ENCODE data around the gene KREMEN1.

KREMEN1 gene

GRCh38 chr22:29165321-29166060, 92.7 kb downstream of the KREMEN1 start:
- Histone ChIP-seq H3K9ac (ENCODE audit: low read depth, low read length) (no peak overlapping the region), H3K4me3 (ENCODE audit: low read depth in 1 of 2, low read length in 2 of 2) (no peak overlapping the region), H3K4me2 (ENCODE audit: insufficient read depth, low read length) (no peak overlapping the region), H3K36me3 (ENCODE audit: insufficient read depth, low read length) (no peaks in the 10 kb centered on the region), H3K27ac (ENCODE audit: low read length) (peak overlapping the region; percentile 83), H4K20me1 (ENCODE audit: insufficient read depth, low read length) (no peaks in the 10 kb centered on the region), H3K9me3 (ENCODE audit: insufficient read depth, low read length, severe bottlenecking) (no peaks in the 10 kb centered on the region), H3K27me3 (ENCODE audit: insufficient read depth, low read length, poor library complexity) (no peaks in the 10 kb centered on the region), H2AFZ (ENCODE audit: low read depth, low read length) (no peak overlapping the region), H3K4me1 (ENCODE audit: insufficient read depth, low read length) (peaks cover 36% of the 10 kb centered on the region), H3K79me2 (ENCODE audit: insufficient read depth, low read length) (no peaks in the 10 kb centered on the region)
- DNase-seq = no peak
- ATAC-seq (ENCODE audit: insufficient read depth, low read depth) = no peak
- TF ChIP-seq CTCF (IDR thresholded peaks at IDR 0.05; ENCODE audit: borderline replicate concordance, extremely low read depth, low read length, poor library complexity, severe bottlenecking) (no peak), EZH2 (IDR thresholded peaks at IDR 0.05; ENCODE audit: borderline replicate concordance, low read depth, low read length, severe bottlenecking) (no peak)

- H3K9me3 ChIP-seq (ENCODE audit: insufficient read depth, low read length, severe bottlenecking) = no peaks in the 10 kb centered on the region
- H3K9ac ChIP-seq (ENCODE audit: low read depth, low read length) = no peak overlapping the region
- no peaks in the 10 kb centered on the region for H4K20me1 ChIP-seq (ENCODE audit: insufficient read depth, low read length)
- TF ChIP-seq EZH2 (IDR thresholded peaks at IDR 0.05; ENCODE audit: borderline replicate concordance, low read depth, low read length, severe bottlenecking) (no peak), CTCF (IDR thresholded peaks at IDR 0.05; ENCODE audit: borderline replicate concordance, extremely low read depth, low read length, poor library complexity, severe bottlenecking) (no peak)
- peaks cover 36% of the 10 kb centered on the region for H3K4me1 ChIP-seq (ENCODE audit: insufficient read depth, low read length)
- DNase-seq (no peak), ATAC-seq (ENCODE audit: insufficient read depth, low read depth) (no peak)
- H3K4me2 ChIP-seq (ENCODE audit: insufficient read depth, low read length) = no peak overlapping the region
- no peak overlapping the region for H3K4me3 ChIP-seq (ENCODE audit: low read depth in 1 of 2, low read length in 2 of 2)
- peak overlapping the region; percentile 83 for H3K27ac ChIP-seq (ENCODE audit: low read length)
- no peaks in the 10 kb centered on the region for H3K36me3 ChIP-seq (ENCODE audit: insufficient read depth, low read length)
- H2AFZ ChIP-seq (ENCODE audit: low read depth, low read length) = no peak overlapping the region
- no peaks in the 10 kb centered on the region for H3K27me3 ChIP-seq (ENCODE audit: insufficient read depth, low read length, poor library complexity)
- H3K79me2 ChIP-seq (ENCODE audit: insufficient read depth, low read length) = no peaks in the 10 kb centered on the region
Observed at GRCh38 chr22:29166180-29166579, 93.3 kb downstream of the KREMEN1 start.

GRCh38 chr22:29167032-29167911, 94.4 kb downstream of the KREMEN1 start:
- Histone ChIP-seq H3K36me3 (ENCODE audit: insufficient read depth, low read length) (no peaks in the 10 kb centered on the region), H3K4me1 (ENCODE audit: insufficient read depth, low read length) (peaks cover 36% of the 10 kb centered on the region), H3K27me3 (ENCODE audit: insufficient read depth, low read length, poor library complexity) (no peaks in the 10 kb centered on the region), H3K9ac (ENCODE audit: low read depth, low read length) (peak overlapping the region; percentile 48), H3K4me3 (ENCODE audit: low read depth in 1 of 2, low read length in 2 of 2) (peak overlapping the region in 1 of 2 experiments; percentile 26; a peak in 2 of 4 replicates), H3K9me3 (ENCODE audit: insufficient read depth, low read length, severe bottlenecking) (no peaks in the 10 kb centered on the region), H3K27ac (ENCODE audit: low read length) (peak overlapping the region; percentile 83), H3K79me2 (ENCODE audit: insufficient read depth, low read length) (no peaks in the 10 kb centered on the region), H3K4me2 (ENCODE audit: insufficient read depth, low read length) (peak overlapping the region; percentile 47), H2AFZ (ENCODE audit: low read depth, low read length) (no peak overlapping the region), H4K20me1 (ENCODE audit: insufficient read depth, low read length) (no peaks in the 10 kb centered on the region)
- no peak for TF ChIP-seq EZH2 (IDR thresholded peaks at IDR 0.05; ENCODE audit: borderline replicate concordance, low read depth, low read length, severe bottlenecking)
- TF ChIP-seq CTCF (IDR thresholded peaks at IDR 0.05; ENCODE audit: borderline replicate concordance, extremely low read depth, low read length, poor library complexity, severe bottlenecking) = no peak
- ATAC-seq (ENCODE audit: insufficient read depth, low read depth) (peak; percentile 91), DNase-seq (peak; percentile 97)

Data from DND-41 (cell line).